Hematopoietic multipotent progenitor cell treated with erythropoietin and hydrocortisone succinate and interleukin-3 and kit ligand, for 17 days (in vitro differentiated cells): Measurements from ENCODE around the gene APOE.
"Not testable (repeated sequence)": the region's sequence is repeated elsewhere in the genome, so short reads cannot be mapped to it uniquely, and the experiment has no call there.

Experiments used
- DNase-seq: peaks from one replicate; pipeline ENCODE4 v3.0.0-alpha.2; 2015; ENCODE audit warnings: low spot score

APOE gene

GRCh38 chr19:44884566-44884965 lies 21.0 kb upstream of the APOE start:
- no peak for DNase-seq

DNA sequence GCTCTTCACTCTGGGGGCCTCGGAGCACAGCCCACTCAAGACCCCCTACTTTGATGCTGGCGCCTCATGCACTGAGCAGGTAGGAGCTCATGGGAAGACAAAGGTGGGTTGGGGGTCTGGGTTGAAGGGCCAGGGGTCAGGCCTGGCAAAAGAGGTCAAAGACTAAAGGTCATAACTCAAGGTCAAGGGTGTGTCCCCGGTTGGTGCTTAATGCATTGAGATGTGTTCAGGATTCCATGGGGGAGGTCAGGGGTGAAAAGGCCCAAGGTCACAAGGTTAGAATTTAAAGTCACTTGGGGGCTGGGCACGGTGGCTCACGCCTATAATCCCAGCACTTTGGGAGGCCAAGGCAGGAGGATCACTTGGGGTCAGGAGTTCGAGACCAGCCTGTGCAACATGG lies 19.5 kb upstream of the APOE start:
- no peak for DNase-seq

- no peak for DNase-seq
Observed at GRCh38 chr19:44887648-44888047, 17.9 kb upstream of the APOE start.

GRCh38 chr19:44888335-44888734 lies 17.3 kb upstream of the APOE start:
- DNase-seq = not testable (repeated sequence)

DNA sequence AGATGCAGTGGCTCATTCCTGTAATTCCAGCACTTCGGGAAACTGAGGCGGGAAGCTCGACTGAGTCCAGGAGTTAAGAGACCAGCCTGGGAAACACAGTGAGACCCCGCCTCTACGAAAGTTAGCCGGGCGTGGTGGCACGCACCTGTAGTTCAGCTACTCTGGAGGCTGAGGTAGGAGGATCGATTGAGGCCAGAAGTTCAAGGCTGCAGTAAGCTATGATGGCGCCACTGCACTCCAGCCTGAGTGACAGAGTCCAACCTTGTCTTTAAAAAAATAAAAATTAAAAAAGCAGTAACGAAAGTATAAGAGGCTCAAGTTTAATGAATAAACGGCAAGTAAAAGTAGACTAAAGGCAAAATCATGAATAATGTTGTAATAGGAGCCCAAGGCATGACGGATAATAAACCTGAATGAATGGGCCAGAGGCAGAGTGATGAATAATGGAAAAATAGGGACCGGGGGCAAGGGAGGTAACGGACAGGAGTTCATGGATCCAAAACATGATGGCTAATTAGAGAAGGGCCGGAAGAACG lies 15.7 kb upstream of the APOE start:
- DNase-seq = no peak

DNA sequence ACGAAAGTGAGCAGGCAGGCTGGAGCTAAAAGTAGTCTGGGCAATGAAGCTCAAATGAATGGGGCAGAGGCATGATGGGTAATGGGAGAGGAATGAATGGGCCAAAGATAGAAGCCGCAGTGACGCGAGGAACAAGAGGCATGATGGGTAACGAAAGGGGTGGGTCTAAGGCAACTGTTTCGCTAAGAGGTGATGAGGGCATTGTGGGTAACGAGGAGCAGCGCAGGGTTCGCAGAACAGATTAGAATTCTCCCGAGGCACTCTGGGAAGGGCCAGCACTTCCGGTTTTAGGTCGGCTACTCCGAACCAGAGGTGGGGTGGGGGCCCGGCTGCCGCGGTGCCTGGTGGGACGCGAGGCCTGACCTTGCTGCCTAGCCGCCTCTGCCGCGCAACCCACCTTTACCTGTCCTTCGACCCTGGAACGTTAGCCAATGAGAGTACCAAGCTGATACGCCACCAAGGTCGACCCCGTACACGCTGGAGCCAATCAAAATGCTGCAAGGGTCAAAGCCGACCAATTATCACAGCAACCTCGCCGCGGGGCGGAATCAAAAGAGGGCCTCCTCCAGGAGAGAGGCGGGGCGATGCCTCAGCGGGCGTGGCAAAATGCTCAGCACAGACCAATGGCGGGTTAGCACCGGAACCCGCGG lies 15.1 kb upstream of the APOE start:
- DNase-seq = peak; percentile 100

DNA sequence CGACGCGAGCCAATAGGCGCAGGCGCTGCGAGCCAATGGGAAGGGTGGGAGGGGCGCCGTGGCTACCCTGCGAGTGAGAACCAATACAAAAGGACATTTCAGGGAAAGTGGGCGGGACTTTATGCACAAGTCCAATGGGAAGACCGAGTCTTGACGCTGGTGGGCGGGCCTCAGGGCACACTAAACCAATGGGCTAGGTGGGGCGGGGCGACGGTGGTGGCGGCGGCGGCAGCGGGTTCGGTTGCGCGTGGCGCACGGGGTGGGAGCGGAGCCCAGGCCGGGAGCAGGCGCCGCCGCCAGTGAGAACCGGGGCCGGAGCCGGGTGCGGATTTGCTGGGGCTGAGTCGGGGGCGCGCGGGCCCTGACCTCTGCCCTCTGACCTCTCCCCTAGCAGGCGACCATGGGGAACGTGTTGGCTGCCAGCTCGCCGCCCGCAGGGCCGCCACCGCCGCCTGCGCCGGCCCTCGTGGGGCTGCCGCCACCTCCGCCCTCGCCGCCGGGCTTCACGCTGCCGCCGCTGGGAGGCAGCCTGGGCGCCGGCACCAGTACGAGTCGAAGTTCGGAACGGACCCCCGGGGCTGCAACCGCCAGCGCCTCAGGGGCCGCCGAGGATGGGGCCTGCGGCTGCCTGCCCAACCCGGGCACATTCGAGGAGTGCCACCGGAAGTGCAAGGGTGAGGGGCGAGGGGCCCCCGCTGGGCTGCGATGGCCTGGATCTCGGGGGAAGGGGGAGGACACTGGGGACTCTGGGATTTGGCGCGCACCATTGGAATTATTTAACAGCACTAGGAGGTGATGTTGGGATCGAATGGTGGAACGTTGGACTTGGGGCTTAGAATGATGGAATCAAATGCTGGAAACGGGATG lies 14.3 kb upstream of the APOE start, which contains the start of gene TOMM40:
TSS of gene TOMM40 (plus strand) at position 239 of the 867 bp plus-strand sequence. CDS start at position 401, 162 bp downstream.
- DNase-seq = no peak

- no peak for DNase-seq
Observed at GRCh38 chr19:44892932-44893331, 12.7 kb upstream of the APOE start.

GRCh38 chr19:44893332-44894051 lies 12.1 kb upstream of the APOE start:
- no peak for DNase-seq

GRCh38 chr19:44894052-44894400 lies 11.6 kb upstream of the APOE start:
- no peak for DNase-seq

DNA sequence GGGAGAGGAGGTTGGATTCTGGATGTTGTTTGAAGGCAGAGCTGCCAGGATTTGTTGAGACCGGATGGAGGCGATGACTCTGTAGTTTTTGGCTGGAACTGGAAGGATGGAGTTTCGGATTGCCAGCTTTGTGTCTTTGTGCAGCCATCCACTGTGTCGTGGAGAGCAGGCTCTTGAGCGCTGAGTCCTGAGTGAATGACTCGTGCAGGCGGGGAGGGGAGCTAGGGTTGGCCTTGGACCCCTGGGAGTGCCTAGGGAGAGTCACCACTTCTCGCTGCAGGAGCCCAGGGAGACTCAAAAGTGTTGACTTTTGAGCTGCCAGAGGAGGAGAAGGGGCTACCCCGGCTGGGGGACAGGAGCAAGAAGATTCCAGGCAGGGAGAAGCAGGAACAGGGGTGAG lies 10.7 kb upstream of the APOE start:
- DNase-seq = no peak

- no peak for DNase-seq
Observed at GRCh38 chr19:44897835-44898234, 7.8 kb upstream of the APOE start.

DNA sequence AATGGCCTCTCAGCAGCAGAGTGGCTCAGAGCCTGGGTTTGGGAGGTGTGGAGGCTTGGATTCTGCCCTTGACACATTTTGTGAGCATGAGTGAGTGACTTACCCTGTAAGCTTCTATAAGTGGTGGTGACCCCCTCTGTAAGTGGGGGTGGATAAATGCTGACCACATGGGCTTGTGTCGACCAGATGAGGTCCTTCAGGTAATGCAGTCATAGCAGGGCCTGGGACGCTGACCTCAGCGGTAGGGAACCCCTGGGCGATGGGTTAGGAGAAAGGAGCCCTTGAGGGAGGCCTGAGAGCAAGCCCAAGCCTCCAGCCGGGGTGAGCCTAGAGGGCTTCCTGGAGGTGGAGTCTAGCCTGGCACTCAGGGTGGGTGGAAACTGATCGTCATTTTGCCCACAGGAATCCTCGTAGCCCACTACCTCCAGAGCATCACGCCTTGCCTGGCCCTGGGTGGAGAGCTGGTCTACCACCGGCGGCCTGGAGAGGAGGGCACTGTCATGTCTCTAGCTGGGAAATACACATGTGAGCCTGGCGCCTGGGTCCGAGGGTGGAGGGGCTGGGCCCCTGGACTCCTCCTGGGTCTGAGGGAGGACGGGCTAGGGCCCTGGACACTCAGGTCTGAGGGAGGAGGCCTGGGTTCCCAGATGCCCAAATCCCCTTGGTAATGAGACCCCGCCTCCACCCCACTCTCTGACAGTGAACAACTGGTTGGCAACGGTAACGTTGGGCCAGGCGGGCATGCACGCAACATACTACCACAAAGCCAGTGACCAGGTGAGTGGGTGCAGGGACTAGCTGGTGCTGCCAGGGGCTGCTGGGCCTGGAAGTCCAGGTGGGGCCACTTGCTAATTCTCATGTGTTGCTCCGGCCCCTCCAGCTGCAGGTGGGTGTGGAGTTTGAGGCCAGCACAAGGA lies 5.0 kb upstream of the APOE start:
- DNase-seq = no peak

GRCh38 chr19:44903216-44903601 lies 2.4 kb upstream of the APOE start:
- DNase-seq = no peak

- DNase-seq = peak; percentile 80
Observed at GRCh38 chr19:44903602-44904425, 1.8 kb upstream of the APOE start.

DNA sequence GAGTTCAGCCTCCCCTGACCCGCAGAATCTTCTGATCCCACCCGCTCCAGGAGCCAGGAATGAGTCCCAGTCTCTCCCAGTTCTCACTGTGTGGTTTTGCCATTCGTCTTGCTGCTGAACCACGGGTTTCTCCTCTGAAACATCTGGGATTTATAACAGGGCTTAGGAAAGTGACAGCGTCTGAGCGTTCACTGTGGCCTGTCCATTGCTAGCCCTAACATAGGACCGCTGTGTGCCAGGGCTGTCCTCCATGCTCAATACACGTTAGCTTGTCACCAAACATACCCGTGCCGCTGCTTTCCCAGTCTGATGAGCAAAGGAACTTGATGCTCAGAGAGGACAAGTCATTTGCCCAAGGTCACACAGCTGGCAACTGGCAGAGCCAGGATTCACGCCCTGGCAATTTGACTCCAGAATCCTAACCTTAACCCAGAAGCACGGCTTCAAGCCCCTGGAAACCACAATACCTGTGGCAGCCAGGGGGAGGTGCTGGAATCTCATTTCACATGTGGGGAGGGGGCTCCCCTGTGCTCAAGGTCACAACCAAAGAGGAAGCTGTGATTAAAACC lies 1.1 kb upstream of the APOE start:
- no peak for DNase-seq

DNA sequence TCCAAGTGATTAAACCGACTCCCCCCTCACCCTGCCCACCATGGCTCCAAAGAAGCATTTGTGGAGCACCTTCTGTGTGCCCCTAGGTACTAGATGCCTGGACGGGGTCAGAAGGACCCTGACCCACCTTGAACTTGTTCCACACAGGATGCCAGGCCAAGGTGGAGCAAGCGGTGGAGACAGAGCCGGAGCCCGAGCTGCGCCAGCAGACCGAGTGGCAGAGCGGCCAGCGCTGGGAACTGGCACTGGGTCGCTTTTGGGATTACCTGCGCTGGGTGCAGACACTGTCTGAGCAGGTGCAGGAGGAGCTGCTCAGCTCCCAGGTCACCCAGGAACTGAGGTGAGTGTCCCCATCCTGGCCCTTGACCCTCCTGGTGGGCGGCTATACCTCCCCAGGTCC lies 2.0 kb downstream of the APOE start:
- no peak for DNase-seq

- DNase-seq = no peak
Observed at GRCh38 chr19:44908074-44908835, 2.7 kb downstream of the APOE start.

DNA sequence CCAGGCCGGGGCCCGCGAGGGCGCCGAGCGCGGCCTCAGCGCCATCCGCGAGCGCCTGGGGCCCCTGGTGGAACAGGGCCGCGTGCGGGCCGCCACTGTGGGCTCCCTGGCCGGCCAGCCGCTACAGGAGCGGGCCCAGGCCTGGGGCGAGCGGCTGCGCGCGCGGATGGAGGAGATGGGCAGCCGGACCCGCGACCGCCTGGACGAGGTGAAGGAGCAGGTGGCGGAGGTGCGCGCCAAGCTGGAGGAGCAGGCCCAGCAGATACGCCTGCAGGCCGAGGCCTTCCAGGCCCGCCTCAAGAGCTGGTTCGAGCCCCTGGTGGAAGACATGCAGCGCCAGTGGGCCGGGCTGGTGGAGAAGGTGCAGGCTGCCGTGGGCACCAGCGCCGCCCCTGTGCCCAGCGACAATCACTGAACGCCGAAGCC lies 3.3 kb downstream of the APOE start:
- DNase-seq = no peak

GRCh38 chr19:44909775-44910174 lies 4.2 kb downstream of the APOE start:
- DNase-seq = peak; percentile 30
